ENCODE results near the gene RBMX2.

Gene RBMX2

DNA sequence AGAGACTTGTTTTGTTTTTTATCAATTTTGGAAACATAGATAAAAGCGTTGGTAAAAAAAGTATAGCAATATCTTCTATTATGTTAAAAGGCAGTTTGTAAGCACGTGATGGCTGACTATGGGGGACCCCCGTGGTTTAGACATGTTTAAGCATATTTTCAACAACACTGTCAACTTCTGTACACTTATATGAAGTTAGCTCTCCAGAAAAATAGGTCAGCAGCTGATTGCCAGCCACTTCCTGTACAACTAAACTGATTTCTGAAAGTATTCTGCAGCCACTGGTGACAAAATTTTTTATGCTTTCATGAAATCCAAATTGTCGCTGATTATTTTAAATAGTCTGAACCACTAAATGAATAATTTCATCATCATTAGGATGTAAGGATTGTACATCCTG lies 45.2 kb downstream of the RBMX2 start:
- no peak for DNase-seq (ENCODE audit: low read depth)

Data from stimulated activated CD4-positive, alpha-beta T cell treated with anti-CD3 and anti-CD28 coated beads, Interleukin-2, amount 100 ng/mL, for 4 hours (primary cell).